RWPE1 (cell line): ENCODE measurements around the gene CCN2.

ENCODE experiments used
- CTCF ChIA-PET: fragments of 350-600 bp; sonication (Branson Sonifier 250); formaldehyde crosslinking; extraction: SDS; loops from one replicate; lab custom pipeline; 2021; lab: Yijun Ruan, JAX
- POLR2A ChIA-PET: fragments of 400-600 bp; formaldehyde crosslinking; extraction: SDS; loops from one replicate; lab custom pipeline; 2020; ENCODE audit warnings: antibody characterized with exemption; ENCODE audit not compliant: low non-redundant PET; lab: Yijun Ruan, JAX
- DNase-seq: peaks from one replicate; pipeline ENCODE4 v3.0.0; 2012; ENCODE audit warnings: low spot score
- H3K27ac ChIP-seq: fragments of 450-650 bp; 2 replicates; pipeline ENCODE4 v1.5.1; 2017
- CTCF ChIP-seq: fragments of 450-650 bp; conservative IDR thresholded peaks from 2 replicates; pipeline ENCODE4 v1.5.1; 2017; ENCODE audit warnings: low read depth, mild to moderate bottlenecking

The CCN2 gene

GRCh38 chr6:131936156-131936555 lies 15.0 kb downstream of the CCN2 start:
- no peak overlapping the region for H3K27ac ChIP-seq
- ChIA-PET POLR2A (no interaction called here), CTCF (interaction anchor here (0.9 to 2.2 kb wide), 2 partner anchors 11 to 13 kb away, joined by 4 to 9 read pairs; no protein-coding TSS in a partner anchor)
- DNase-seq, result no peak
- TF ChIP-seq CTCF, result no peak

GRCh38 chr6:131931063-131931750 lies 20.0 kb downstream of the CCN2 start:
- no peak overlapping the region for H3K27ac ChIP-seq
- TF ChIP-seq CTCF, result no peak
- ChIA-PET CTCF (interaction anchor here (0.8 kb wide), 1 partner anchor 231 kb away, joined by 3 read pairs; no protein-coding TSS in a partner anchor), POLR2A (no interaction called here)
- DNase-seq, result no peak

GRCh38 chr6:131929976-131930375 lies 21.2 kb downstream of the CCN2 start:
- no peak overlapping the region for H3K27ac ChIP-seq
- CTCF ChIA-PET, result no interaction called here
- POLR2A ChIA-PET, result no interaction called here
- DNase-seq, result no peak
- no peak for TF ChIP-seq CTCF

GRCh38 chr6:131929264-131929663 lies 21.9 kb downstream of the CCN2 start:
- no peak for DNase-seq
- POLR2A ChIA-PET, result no interaction called here
- no peak for TF ChIP-seq CTCF
- CTCF ChIA-PET, result no interaction called here
- H3K27ac ChIP-seq, result no peak overlapping the region

- no peak overlapping the region for H3K27ac ChIP-seq
- TF ChIP-seq CTCF, result peak; percentile 65
- ChIA-PET CTCF (interaction anchor here (0.6 to 3.4 kb wide), 25 partner anchors 9 to 1770 kb away, joined by 3 to 25 read pairs (median 4); partner anchors contain the start of gene CCN2), POLR2A (no interaction called here)
- DNase-seq, result peak; percentile 34
Observed at GRCh38 chr6:131924881-131925474, 26.2 kb downstream of the CCN2 start.

GRCh38 chr6:131923356-131923755 lies 27.8 kb downstream of the CCN2 start:
- no peak for DNase-seq
- POLR2A ChIA-PET, result no interaction called here
- no peak overlapping the region for H3K27ac ChIP-seq

More at GRCh38 chr6:131923356-131923755, 27.8 kb downstream of the CCN2 start:
- CTCF ChIA-PET, result interaction anchor here (0.8 to 1.7 kb wide), 9 partner anchors 8 to 356 kb away, joined by 3 to 7 read pairs (median 4); no protein-coding TSS in a partner anchor
- peak; percentile 78 for TF ChIP-seq CTCF
